ENCODE results near the gene PHGDH. TPM values are rescaled to one million over a fixed set of nuclear protein-coding genes. Genes with fewer than 3 reads are reported as not detected.

The PHGDH gene
- total RNA-seq, 1 experiment from 2014 or later = 592 TPM

- Mint-ChIP-seq H3K4me1 (peaks cover 58% of the 10 kb centered on the region), H3K27me3 (ENCODE audit: low read depth) (no peaks in the 10 kb centered on the region), H3K36me3 (peaks cover 49% of the 10 kb centered on the region), H3K27ac (peak overlapping the region; percentile 34; the same call in 1 of the 2 replicates), H3K4me3 (no peak overlapping the region), H3K9me3 (no peaks in the 10 kb centered on the region)
- TF ChIP-seq TEAD1 (CRISPR knock-in tag; IDR thresholded peaks at IDR 0.05) (no peak), CDX4 (CRISPR knock-in tag; IDR thresholded peaks at IDR 0.05; ENCODE audit: borderline replicate concordance) (no peak), ZNF416 (CRISPR knock-in tag; IDR thresholded peaks at IDR 0.05) (no peak), JUN (CRISPR knock-in tag; IDR thresholded peaks at IDR 0.05) (no peak), GABPB1 (CRISPR knock-in tag; IDR thresholded peaks at IDR 0.05) (no peak)
- ChIA-PET CTCF (interaction anchor here (1.0 kb wide), 1 partner anchor 43 kb away, joined by 3 read pairs; no protein-coding TSS in a partner anchor), POLR2A (no interaction called here)
- ATAC-seq (no peak), DNase-seq (ENCODE audit: low spot score) (no peak)
Observed at GRCh38 chr1:119718972-119719371, 7.2 kb downstream of the PHGDH start.

GRCh38 chr1:119720866-119721440 lies 9.2 kb downstream of the PHGDH start:
- peaks cover 67% of the 10 kb centered on the region for H3K36me3 Mint-ChIP-seq
- CTCF ChIA-PET = no interaction called here
- POLR2A ChIA-PET = interaction anchor here (0.6 kb wide), 1 partner anchor 18 kb away, joined by 3 read pairs; no protein-coding TSS in a partner anchor
- no peaks in the 10 kb centered on the region for H3K27me3 Mint-ChIP-seq (ENCODE audit: low read depth)
- no peak overlapping the region for H3K4me3 Mint-ChIP-seq
- no peaks in the 10 kb centered on the region for H3K9me3 Mint-ChIP-seq
- DNase-seq (ENCODE audit: low spot score) (no peak), ATAC-seq (no peak)
- peaks cover 39% of the 10 kb centered on the region for H3K4me1 Mint-ChIP-seq
- 0 out of 2 replicates have a peak overlapping the region, but pooled peaks have one; percentile 43 for H3K27ac Mint-ChIP-seq
- TF ChIP-seq E2F1 (CRISPR knock-in tag; IDR thresholded peaks at IDR 0.05) (no peak), ARID4B (CRISPR knock-in tag; IDR thresholded peaks at IDR 0.05; ENCODE audit: borderline replicate concordance) (no peak), ETV6 (CRISPR knock-in tag; IDR thresholded peaks at IDR 0.05) (no peak), TP53 (CRISPR knock-in tag; IDR thresholded peaks at IDR 0.05) (no peak), SOX15 (CRISPR knock-in tag; IDR thresholded peaks at IDR 0.05) (no peak), ATF3 (CRISPR knock-in tag; conservative IDR thresholded peaks at IDR 0.05) (no peak), AFF4 (CRISPR knock-in tag; IDR thresholded peaks at IDR 0.05; ENCODE audit: borderline replicate concordance) (no peak), MLX (CRISPR knock-in tag; IDR thresholded peaks at IDR 0.05) (no peak), ZNF121 (CRISPR knock-in tag; IDR thresholded peaks at IDR 0.05) (no peak), ZNF281 (CRISPR knock-in tag; IDR thresholded peaks at IDR 0.05) (no peak), NR3C1 (CRISPR knock-in tag; conservative IDR thresholded peaks at IDR 0.05; ENCODE audit: low read depth) (no peak), IRF2 (CRISPR knock-in tag; IDR thresholded peaks at IDR 0.05; ENCODE audit: borderline replicate concordance, low read depth) (no peak), ATF6 (CRISPR knock-in tag; IDR thresholded peaks at IDR 0.05) (no peak), FOXK1 (CRISPR knock-in tag; IDR thresholded peaks at IDR 0.05) (no peak)
